Activated CD4-positive, alpha-beta T cell treated with anti-CD3 and anti-CD28 coated beads for 4 hours (primary cell): ENCODE measurements around the gene GBP1.

ENCODE experiments used
- DNase-seq, 2 donors: peaks; one replicate each; pipeline ENCODE4 v3.0.0-alpha.2; 2020

The GBP1 gene

DNA sequence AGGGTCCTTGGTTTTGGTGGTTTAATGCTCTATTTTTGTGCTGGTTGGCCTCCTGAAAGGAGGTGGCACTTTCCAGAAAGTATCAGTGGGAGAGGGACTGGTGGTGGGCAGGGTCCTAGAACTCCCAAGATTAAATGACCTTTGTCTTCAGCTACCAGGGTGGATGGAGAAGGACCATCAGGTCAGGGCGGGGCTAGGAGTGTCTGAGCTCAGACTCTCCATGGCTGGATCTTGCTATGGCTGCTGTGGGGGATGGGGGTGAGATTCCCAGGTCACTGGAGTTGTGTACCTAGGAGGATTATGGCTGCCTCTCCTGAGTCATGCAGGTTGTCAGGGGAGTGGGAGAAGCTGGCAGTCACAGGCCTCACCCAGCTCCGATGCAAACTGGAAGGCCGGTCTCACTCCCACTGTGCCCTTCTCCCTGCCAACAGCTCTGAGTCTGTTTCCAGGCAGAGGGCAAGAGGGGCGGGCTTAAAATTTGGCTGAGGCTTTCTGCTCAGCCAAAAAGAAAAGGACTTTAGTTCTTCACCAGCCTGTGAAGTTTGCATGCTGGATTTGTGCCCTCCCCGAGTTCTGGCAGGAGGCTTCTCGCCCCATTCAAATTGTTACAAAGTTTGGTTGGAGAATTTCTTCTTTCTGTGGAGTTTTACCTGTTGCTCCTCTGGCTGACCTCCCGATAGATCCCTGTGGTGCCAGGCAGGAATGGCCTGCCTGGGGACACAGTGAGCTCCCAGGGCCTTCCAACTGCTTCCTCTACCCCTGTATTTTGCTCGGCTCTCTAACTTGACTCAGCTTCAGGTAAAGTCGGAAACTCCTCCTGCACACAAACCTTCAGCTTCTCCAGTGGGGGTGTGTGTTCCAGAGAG lies 59.5 kb downstream of the GBP1 start:
- DNase-seq, result no peak
